Measurements from ENCODE around the gene ARL3.

The ARL3 gene

DNA sequence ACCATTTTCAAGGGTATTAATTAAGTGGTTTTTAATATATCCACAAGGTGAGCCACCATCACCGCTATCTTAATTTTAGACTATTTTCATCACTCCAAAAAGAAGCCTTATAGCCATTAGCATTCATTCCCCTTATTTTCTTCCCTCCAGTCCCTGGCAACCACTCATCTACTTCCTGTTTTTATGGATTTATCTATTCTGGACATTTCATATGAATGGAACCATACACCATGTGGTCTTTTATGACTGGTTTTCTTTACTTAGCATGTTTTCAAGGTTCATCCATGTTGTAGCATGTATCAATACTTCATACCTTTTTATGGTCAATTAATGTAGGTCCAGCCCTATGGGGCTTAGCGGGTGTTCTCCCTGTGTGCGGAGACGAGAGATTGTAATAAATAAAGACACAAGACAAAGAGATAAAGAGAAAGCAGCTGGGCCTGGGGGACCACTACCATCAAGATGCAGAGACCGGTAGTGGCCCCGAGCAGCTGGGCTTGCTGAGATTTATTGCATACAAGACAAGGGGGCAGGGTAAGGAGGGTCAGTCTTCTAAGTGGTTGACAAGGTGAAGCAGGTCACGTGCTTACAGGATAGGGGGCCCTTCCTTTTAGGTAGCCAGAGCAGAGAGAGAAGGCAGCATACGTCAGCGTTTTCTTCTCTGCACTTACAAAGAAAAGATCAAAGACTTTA is 44.2 kb upstream of the ARL3 start:
- Histone ChIP-seq H3K27ac (no peak overlapping the region), H3K27me3 (ENCODE audit: insufficient read depth, low read depth, severe bottlenecking) (no peaks in the 10 kb centered on the region), H3K36me3 (no peaks in the 10 kb centered on the region), H3K9me3 (ENCODE audit: severe bottlenecking) (no peaks in the 10 kb centered on the region), H3K4me3 (ENCODE audit: low read depth, low read length) (no peak overlapping the region)
- DNase-seq: no peak
- TF ChIP-seq, protein P1, sequence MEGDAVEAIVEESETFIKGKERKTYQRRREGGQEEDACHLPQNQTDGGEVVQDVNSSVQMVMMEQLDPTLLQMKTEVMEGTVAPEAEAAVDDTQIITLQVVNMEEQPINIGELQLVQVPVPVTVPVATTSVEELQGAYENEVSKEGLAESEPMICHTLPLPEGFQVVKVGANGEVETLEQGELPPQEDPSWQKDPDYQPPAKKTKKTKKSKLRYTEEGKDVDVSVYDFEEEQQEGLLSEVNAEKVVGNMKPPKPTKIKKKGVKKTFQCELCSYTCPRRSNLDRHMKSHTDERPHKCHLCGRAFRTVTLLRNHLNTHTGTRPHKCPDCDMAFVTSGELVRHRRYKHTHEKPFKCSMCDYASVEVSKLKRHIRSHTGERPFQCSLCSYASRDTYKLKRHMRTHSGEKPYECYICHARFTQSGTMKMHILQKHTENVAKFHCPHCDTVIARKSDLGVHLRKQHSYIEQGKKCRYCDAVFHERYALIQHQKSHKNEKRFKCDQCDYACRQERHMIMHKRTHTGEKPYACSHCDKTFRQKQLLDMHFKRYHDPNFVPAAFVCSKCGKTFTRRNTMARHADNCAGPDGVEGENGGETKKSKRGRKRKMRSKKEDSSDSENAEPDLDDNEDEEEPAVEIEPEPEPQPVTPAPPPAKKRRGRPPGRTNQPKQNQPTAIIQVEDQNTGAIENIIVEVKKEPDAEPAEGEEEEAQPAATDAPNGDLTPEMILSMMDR (IDR thresholded peaks at IDR 0.05; ENCODE audit: low read depth, low read length): no peak

DNA sequence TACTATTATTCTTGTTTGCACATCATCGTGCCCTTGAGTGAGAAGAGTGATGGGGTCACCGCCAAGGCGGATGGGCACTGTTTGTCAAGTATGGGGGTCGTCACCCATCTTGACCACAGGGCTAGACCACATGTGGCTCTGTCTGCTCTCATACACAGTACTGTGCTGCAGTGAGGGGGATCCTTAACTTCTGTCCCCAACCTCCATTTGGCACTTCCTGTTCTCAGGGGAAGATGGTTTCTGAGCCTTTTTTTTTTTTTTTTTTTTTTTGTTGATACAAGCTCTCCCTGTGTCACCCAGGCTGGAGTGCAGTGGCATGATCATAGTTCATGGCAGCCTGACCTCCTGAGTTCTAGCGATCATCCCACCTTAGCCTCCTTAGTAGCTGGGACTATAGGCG is 43.1 kb upstream of the ARL3 start:
- no peak for DNase-seq
- no peaks in the 10 kb centered on the region for H3K9me3 ChIP-seq (ENCODE audit: severe bottlenecking)
- no peaks in the 10 kb centered on the region for H3K36me3 ChIP-seq
- no peak overlapping the region for H3K27ac ChIP-seq
- TF ChIP-seq, protein P1 (IDR thresholded peaks at IDR 0.05; ENCODE audit: low read depth, low read length): no peak
- H3K4me3 ChIP-seq (ENCODE audit: low read depth, low read length): no peak overlapping the region
- H3K27me3 ChIP-seq (ENCODE audit: insufficient read depth, low read depth, severe bottlenecking): no peaks in the 10 kb centered on the region

DNA sequence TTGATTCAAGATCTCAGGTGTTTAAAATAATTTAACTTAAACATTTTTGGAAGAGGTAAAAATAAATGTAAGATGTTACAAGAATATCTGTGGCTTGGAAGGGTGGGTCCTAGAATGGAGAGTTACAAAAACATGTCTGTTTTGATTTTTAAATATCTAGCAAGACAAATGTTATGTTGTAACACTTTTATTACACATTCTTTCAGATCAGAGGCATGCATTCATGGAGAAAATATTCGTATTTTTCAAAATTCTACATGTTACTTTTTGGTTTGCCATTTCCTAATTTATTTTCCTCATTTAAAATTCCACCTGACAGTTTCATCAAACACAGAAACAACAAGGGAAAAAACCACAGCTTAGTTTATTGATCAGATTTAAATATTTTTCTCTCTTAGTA is 39.5 kb upstream of the ARL3 start:
- Histone ChIP-seq H3K27ac (no peak overlapping the region), H3K9me3 (ENCODE audit: severe bottlenecking) (no peaks in the 10 kb centered on the region), H3K27me3 (ENCODE audit: insufficient read depth, low read depth, severe bottlenecking) (no peaks in the 10 kb centered on the region), H3K4me3 (ENCODE audit: low read depth, low read length) (no peak overlapping the region), H3K36me3 (no peaks in the 10 kb centered on the region)
- TF ChIP-seq, protein P1 (IDR thresholded peaks at IDR 0.05; ENCODE audit: low read depth, low read length): no peak
- no peak for DNase-seq

DNA sequence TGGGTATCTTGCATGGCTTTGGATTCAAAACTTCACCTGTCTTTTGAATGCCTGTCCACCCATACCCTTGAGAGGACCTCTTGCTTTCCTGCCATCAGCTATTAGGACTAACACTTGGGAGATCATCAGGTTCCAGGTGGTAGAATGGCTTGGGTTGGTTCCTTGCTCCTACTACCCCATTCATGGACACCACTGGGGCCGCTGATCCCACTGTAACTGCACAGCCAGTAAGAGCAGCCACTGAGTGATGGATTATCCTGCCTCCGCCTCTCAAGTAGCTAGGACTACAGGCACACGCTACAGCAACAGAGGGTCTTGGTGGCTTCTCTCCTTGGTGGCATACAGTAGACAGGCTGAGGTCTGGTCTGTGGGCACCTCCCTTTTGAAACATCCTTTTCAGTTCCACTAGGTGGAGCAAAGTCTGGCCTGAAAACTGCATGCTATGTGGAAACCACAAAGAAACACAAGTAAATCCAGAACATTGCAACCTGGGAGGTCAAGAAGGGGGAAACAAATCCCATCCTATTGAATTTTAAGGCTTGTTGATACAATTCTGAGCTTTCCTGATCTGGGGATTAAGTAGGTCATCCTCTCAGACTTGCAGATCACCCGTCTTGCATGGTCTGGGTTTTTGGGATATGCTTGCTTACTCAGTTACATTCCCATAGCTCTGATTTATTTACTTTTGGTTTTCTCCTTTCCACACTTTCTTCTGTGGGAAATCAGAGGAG is 38.9 kb upstream of the ARL3 start:
- peak; percentile 50 for DNase-seq
- Histone ChIP-seq H3K9me3 (ENCODE audit: severe bottlenecking) (no peaks in the 10 kb centered on the region), H3K27me3 (ENCODE audit: insufficient read depth, low read depth, severe bottlenecking) (no peaks in the 10 kb centered on the region), H3K27ac (no peak overlapping the region), H3K4me3 (ENCODE audit: low read depth, low read length) (no peak overlapping the region), H3K36me3 (no peaks in the 10 kb centered on the region)
- TF ChIP-seq, protein P1 (IDR thresholded peaks at IDR 0.05; ENCODE audit: low read depth, low read length): peak; percentile 63

DNA sequence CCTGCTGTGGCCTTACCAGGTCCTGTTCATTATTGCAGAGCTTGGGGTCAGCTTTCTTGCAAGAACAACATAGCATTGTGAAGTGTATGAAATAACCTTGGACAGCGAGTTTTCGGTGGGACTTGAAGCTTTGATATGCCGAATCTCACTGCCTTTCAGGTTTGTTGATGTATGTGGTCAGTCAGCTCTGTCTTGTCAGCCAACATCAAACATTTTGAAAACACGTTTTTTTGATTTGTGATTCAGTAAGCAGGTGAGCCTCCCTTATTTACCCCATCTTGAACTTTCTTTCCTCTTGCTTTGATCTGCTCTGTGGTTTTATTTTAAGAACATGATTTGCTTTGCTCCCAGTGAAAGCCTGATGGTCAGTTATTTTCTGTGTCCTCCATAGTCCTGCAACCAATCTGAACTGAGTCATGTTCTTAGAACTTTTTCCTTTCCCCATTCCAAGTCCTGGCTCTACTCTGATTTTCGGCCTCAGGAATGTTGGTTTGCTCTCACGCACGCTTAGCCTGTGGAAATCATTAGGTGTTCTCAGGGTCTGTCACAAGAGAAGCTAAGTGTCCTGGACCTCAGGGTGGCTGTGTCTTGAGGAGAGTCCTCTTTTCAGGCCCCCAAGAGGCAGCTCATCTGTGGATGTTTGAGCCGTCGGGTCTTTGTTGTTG is 38.2 kb upstream of the ARL3 start:
- no peak for DNase-seq
- no peaks in the 10 kb centered on the region for H3K9me3 ChIP-seq (ENCODE audit: severe bottlenecking)
- no peaks in the 10 kb centered on the region for H3K27me3 ChIP-seq (ENCODE audit: insufficient read depth, low read depth, severe bottlenecking)
- H3K27ac ChIP-seq: no peak overlapping the region
- no peak overlapping the region for H3K4me3 ChIP-seq (ENCODE audit: low read depth, low read length)
- TF ChIP-seq, protein P1 (IDR thresholded peaks at IDR 0.05; ENCODE audit: low read depth, low read length): no peak
- H3K36me3 ChIP-seq: no peaks in the 10 kb centered on the region

Data from WERI-Rb-1 (cell line).